BJ (cell line): ENCODE measurements around the gene UGP2. TPM values are rescaled to one million over a fixed set of nuclear protein-coding genes. Genes with fewer than 3 reads are reported as not detected.
"Not testable (repeated sequence)": the region's sequence is repeated elsewhere in the genome, so short reads cannot be mapped to it uniquely, and the experiment has no call there.

Experiments
- CTCF ChIA-PET: fragments of 350-600 bp; formaldehyde crosslinking; extraction: SDS; loops from one replicate; lab custom pipeline; 2021; ENCODE audit warnings: antibody characterized with exemption, inconsistent platforms; lab: Yijun Ruan, JAX
- POLR2A ChIA-PET: fragments of 300-600 bp; sonication (Branson Sonifier 250); formaldehyde crosslinking; extraction: SDS; loops from one replicate; lab custom pipeline; 2021; ENCODE audit warnings: antibody characterized with exemption; lab: Charles Lee
- DNase-seq: peaks from one replicate; pipeline ENCODE4 v3.0.0-alpha.2; 2011; ENCODE audit warnings: low read depth
- H3K27me3 ChIP-seq: 2 replicates; pipeline ENCODE4 v1.6.0; 2011; ENCODE audit warnings: low read length; ENCODE audit not compliant: control insufficient read depth, insufficient read depth
- H3K36me3 ChIP-seq: 2 replicates; pipeline ENCODE4 v1.5.1; 2011; ENCODE audit warnings: low read length; ENCODE audit not compliant: control insufficient read depth, insufficient read depth
- H3K4me3 ChIP-seq: 2 replicates; pipeline ENCODE4 v1.5.1; 2011; ENCODE audit warnings: low read depth, mild to moderate bottlenecking, control low read depth, low read length
- polyA plus RNA-seq: library from polyadenylated mRNA; depleted of rRNA; stranded (reverse); fragments of >200 nt; gene quantifications from 2 replicates; pipeline ENCODE4 v1.2.3, GENCODE V29; 2011
- TF ChIP-seq, protein P1 (sequence below): IDR thresholded peaks from 2 replicates; pipeline ENCODE4 v1.5.1; 2011; ENCODE audit warnings: low read depth, mild to moderate bottlenecking, control low read depth, inconsistent platforms, low read length, moderate library complexity; ENCODE audit not compliant: insufficient read depth

The UGP2 gene
- polyA plus RNA-seq, 1 experiment = 53.6 TPM

DNA sequence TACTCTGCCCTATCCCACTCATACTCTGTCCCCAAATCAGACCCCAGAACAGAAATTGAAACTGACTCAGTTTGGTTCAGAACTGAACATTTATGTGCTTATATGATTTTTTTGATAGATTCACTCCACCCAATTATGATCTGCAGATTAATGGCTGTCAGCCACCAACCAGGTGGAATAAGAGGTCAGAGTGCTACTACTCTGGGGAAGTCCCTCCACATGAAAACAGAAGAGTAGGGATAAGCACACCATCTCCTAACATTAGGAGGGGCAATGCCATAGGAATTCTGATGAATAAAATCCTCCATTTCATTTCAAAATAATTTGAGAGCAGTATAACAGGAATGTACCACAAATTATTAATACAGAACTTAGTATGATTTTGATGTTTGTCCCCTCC is 36.3 kb upstream of the UGP2 start:
- TF ChIP-seq, protein P1, sequence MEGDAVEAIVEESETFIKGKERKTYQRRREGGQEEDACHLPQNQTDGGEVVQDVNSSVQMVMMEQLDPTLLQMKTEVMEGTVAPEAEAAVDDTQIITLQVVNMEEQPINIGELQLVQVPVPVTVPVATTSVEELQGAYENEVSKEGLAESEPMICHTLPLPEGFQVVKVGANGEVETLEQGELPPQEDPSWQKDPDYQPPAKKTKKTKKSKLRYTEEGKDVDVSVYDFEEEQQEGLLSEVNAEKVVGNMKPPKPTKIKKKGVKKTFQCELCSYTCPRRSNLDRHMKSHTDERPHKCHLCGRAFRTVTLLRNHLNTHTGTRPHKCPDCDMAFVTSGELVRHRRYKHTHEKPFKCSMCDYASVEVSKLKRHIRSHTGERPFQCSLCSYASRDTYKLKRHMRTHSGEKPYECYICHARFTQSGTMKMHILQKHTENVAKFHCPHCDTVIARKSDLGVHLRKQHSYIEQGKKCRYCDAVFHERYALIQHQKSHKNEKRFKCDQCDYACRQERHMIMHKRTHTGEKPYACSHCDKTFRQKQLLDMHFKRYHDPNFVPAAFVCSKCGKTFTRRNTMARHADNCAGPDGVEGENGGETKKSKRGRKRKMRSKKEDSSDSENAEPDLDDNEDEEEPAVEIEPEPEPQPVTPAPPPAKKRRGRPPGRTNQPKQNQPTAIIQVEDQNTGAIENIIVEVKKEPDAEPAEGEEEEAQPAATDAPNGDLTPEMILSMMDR = no peak
- POLR2A ChIA-PET = no interaction called here
- no peaks in the 10 kb centered on the region for H3K36me3 ChIP-seq
- H3K4me3 ChIP-seq = no peak overlapping the region
- CTCF ChIA-PET = no interaction called here
- H3K27me3 ChIP-seq = no peaks in the 10 kb centered on the region
- no peak for DNase-seq

DNA sequence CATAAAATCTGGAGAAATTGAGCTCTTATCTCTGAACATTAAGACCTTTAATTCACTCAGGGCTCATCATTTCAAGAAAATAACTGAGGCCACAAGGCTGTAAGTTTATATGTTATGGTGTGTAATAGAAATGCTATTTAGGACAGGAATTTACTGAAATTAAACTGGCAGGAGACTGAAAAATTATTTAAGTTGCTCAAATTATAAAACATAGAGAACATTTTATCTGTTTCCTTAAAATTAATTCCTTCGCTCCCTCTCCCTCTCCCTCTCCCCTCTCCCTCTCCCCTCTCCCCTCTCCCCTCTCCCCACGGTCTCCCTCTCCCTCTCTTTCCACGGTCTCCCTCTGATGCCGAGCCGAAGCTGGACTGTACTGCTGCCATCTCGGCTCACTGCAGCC is 33.7 kb upstream of the UGP2 start:
- H3K4me3 ChIP-seq, H3K27me3 ChIP-seq, POLR2A ChIA-PET, CTCF ChIA-PET, H3K36me3 ChIP-seq, DNase-seq: not testable (repeated sequence)

DNA sequence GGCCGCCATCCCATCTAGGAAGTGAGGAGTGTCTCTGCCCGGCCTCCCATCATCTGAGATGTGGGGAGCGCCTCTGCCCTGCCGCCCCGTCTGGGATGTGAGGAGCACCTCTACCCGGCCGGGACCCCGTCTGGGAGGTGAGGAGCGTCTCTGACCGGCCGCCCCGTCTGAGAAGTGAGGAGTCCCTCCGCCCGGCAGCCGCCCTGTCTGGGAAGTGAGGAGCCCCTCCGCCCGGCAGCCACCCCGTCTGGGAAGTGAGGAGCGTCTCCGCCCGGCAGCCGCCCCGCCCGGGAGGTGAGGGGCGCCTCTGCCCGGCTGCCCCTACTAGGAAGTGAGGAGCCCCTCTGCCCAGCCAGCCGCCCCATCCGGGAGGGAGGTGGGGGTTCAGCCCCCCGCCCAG is 32.8 kb upstream of the UGP2 start:
- H3K4me3 ChIP-seq, POLR2A ChIA-PET, H3K27me3 ChIP-seq, CTCF ChIA-PET, DNase-seq, H3K36me3 ChIP-seq: not testable (repeated sequence)

DNA sequence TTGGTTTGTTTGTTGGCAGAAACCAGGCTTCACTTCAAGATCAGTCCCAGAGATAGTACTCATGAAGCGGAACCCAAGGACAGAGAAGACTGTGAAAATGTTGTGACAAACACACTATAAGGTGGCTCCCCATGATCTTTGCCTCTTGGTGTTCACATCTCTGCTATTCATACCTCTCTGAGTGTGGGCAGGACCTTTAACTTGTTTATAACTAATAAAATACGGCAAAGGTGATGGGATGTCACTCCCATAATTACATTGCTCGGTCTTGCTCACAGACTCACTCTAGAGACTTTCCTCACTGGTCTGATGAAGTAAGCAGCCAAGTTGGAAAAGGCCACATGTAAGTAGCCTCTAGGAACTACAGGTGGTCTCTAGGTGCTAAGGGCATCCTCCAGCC is 30.6 kb upstream of the UGP2 start:
- POLR2A ChIA-PET = no interaction called here
- Histone ChIP-seq H3K4me3 (no peak overlapping the region), H3K27me3 (no peaks in the 10 kb centered on the region; the same call in 1 of the 2 replicates), H3K36me3 (no peaks in the 10 kb centered on the region)
- CTCF ChIA-PET = interaction anchor here (1.1 kb wide), 1 partner anchor 9 kb away, joined by 4 read pairs; no protein-coding TSS in a partner anchor
- no peak for DNase-seq
- TF ChIP-seq, protein P1 = no peak

DNA sequence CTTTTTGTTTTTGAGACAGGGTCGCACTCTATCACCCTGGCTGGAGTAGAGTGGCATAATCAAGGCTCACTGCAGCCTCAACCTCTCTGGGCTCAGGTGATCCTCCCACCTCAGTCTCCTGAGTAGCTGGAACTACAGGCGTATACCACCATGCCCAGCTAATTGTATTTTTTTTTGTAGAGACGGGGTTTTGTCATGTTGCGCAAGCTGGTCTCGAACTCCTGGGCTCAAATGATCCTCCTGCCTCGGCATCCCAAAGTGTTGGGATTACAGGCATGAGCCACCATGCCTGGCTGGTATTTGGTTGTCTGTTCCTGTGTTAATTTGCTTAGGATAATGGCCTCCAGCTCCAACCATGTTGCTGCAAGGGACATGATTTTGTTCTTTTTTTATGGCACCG is 29.8 kb upstream of the UGP2 start:
- CTCF ChIA-PET = interaction anchor here (1.1 kb wide), 1 partner anchor 10 kb away, joined by 4 read pairs; no protein-coding TSS in a partner anchor
- H3K4me3 ChIP-seq, H3K36me3 ChIP-seq, DNase-seq, H3K27me3 ChIP-seq, POLR2A ChIA-PET: not testable (repeated sequence)

DNA sequence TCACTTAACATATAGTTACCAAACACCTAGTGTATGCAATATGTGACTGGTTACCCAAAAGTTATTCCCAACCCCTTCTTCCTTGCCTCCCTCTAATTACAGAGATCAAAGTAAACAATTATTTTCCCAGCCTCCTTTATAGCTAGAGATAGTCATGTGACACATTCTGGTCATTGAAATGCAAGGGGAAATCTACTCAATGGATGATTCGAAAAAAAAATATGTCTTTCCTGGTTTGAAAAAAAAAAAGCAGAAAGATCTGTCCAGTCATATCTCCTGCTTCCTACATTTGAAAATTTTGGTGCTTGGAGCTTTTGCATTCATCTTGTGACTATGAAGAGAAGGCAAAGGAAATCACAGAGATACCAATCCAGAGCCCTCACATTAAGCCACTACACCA is 27.6 kb upstream of the UGP2 start:
- ChIA-PET POLR2A (no interaction called here), CTCF (no interaction called here)
- DNase-seq = no peak
- H3K36me3 ChIP-seq = no peaks in the 10 kb centered on the region
- H3K27me3 ChIP-seq = no peaks in the 10 kb centered on the region; the same call in 1 of the 2 replicates
- no peak overlapping the region for H3K4me3 ChIP-seq
- TF ChIP-seq, protein P1 = no peak

DNA sequence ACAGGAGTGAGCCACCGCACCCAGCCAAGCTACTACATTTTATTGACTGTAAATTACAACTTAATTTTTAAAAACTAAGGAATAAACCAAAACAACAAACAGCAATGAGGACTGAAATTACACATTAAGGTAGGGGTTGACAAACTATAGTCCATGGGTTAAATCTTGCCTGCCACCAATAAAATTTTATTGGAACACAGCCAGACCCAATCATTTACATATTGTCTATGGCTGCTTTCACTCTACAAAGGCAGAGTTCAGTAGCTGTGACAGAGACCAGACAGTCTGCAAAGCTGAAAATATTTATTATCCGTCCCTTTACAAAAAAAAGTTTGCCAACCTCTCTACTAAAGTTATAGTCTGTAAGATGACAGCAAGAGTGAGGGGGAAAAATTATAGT is 24.3 kb upstream of the UGP2 start:
- H3K27me3 ChIP-seq = no peaks in the 10 kb centered on the region; the same call in 1 of the 2 replicates
- DNase-seq = no peak
- H3K4me3 ChIP-seq = no peak overlapping the region
- TF ChIP-seq, protein P1 = no peak
- ChIA-PET POLR2A (no interaction called here), CTCF (interaction anchor here (1.1 kb wide), 1 partner anchor 10 kb away, joined by 4 read pairs; no protein-coding TSS in a partner anchor)
- no peaks in the 10 kb centered on the region for H3K36me3 ChIP-seq
